ENCODE measurements around the gene NME2. TPM values are rescaled to one million over a fixed set of nuclear protein-coding genes. Genes with fewer than 3 reads are reported as not detected.

The NME2 gene
- total and polyA plus RNA-seq, 10 of the 15 experiments (the other 5 are each of a cell fraction or from before 2014, with no cell fraction given): 497 to 1,030 (median 786) TPM

- no peak for TF ChIP-seq RAD21 (IDR thresholded peaks at IDR 0.05; ENCODE audit: insufficient read depth, low read depth, low read length)
- TF ChIP-seq, protein P1, sequence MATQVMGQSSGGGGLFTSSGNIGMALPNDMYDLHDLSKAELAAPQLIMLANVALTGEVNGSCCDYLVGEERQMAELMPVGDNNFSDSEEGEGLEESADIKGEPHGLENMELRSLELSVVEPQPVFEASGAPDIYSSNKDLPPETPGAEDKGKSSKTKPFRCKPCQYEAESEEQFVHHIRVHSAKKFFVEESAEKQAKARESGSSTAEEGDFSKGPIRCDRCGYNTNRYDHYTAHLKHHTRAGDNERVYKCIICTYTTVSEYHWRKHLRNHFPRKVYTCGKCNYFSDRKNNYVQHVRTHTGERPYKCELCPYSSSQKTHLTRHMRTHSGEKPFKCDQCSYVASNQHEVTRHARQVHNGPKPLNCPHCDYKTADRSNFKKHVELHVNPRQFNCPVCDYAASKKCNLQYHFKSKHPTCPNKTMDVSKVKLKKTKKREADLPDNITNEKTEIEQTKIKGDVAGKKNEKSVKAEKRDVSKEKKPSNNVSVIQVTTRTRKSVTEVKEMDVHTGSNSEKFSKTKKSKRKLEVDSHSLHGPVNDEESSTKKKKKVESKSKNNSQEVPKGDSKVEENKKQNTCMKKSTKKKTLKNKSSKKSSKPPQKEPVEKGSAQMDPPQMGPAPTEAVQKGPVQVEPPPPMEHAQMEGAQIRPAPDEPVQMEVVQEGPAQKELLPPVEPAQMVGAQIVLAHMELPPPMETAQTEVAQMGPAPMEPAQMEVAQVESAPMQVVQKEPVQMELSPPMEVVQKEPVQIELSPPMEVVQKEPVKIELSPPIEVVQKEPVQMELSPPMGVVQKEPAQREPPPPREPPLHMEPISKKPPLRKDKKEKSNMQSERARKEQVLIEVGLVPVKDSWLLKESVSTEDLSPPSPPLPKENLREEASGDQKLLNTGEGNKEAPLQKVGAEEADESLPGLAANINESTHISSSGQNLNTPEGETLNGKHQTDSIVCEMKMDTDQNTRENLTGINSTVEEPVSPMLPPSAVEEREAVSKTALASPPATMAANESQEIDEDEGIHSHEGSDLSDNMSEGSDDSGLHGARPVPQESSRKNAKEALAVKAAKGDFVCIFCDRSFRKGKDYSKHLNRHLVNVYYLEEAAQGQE (IDR thresholded peaks at IDR 0.05; ENCODE audit: low read depth, low read length): no peak
- TF ChIP-seq PAX8 (IDR thresholded peaks at IDR 0.05): no peak
- TF ChIP-seq RAD51 (IDR thresholded peaks at IDR 0.05): peak; percentile 96
- peak; percentile 90 for TF ChIP-seq RELB (IDR thresholded peaks at IDR 0.05; ENCODE audit: low read depth)
- TF ChIP-seq NFYB (IDR thresholded peaks at IDR 0.05; ENCODE audit: insufficient read depth, low read depth, low read length): no peak
- no peak for TF ChIP-seq ZBTB33 (IDR thresholded peaks at IDR 0.05)
- peak; percentile 54 for TF ChIP-seq MXI1 (IDR thresholded peaks at IDR 0.05; ENCODE audit: low read depth, low read length)
- TF ChIP-seq RBBP5 (conservative IDR thresholded peaks at IDR 0.05): no peak
- no peak for TF ChIP-seq BRCA1 (IDR thresholded peaks at IDR 0.05; ENCODE audit: low read depth, low read length)
- no peak for TF ChIP-seq ASH2L (IDR thresholded peaks at IDR 0.05; ENCODE audit: borderline replicate concordance, low read depth)
- no peak for TF ChIP-seq NR2F1 (conservative IDR thresholded peaks at IDR 0.05)
- TF ChIP-seq MTA3 (IDR thresholded peaks at IDR 0.05; ENCODE audit: borderline replicate concordance, low read length): peak; percentile 19; the same call in 1 of the 2 replicates
- no peak for TF ChIP-seq CBFB (IDR thresholded peaks at IDR 0.05; ENCODE audit: low read depth)
- TF ChIP-seq BMI1 (IDR thresholded peaks at IDR 0.05; ENCODE audit: borderline replicate concordance): no peak
- TF ChIP-seq KLF5 (IDR thresholded peaks at IDR 0.05; ENCODE audit: partially characterized antibody): no peak
- no peak for TF ChIP-seq GATAD2B (conservative IDR thresholded peaks at IDR 0.05; ENCODE audit: low read depth)
- TF ChIP-seq ATF7 (IDR thresholded peaks at IDR 0.05; ENCODE audit: low read depth): peak; percentile 89
- TF ChIP-seq SMAD5 (IDR thresholded peaks at IDR 0.05; ENCODE audit: low read depth): 0 out of 2 replicates have a peak, but pooled peaks have one; percentile 32
- no peak for TF ChIP-seq NR2C2 (IDR thresholded peaks at IDR 0.05; ENCODE audit: borderline replicate concordance, control insufficient read depth, insufficient read length, low read depth)
- TF ChIP-seq, protein P2, sequence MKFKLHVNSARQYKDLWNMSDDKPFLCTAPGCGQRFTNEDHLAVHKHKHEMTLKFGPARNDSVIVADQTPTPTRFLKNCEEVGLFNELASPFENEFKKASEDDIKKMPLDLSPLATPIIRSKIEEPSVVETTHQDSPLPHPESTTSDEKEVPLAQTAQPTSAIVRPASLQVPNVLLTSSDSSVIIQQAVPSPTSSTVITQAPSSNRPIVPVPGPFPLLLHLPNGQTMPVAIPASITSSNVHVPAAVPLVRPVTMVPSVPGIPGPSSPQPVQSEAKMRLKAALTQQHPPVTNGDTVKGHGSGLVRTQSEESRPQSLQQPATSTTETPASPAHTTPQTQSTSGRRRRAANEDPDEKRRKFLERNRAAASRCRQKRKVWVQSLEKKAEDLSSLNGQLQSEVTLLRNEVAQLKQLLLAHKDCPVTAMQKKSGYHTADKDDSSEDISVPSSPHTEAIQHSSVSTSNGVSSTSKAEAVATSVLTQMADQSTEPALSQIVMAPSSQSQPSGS (IDR thresholded peaks at IDR 0.05; ENCODE audit: low read length): peak; percentile 76; the same call in 1 of the 2 replicates
- TF ChIP-seq EP300 (IDR thresholded peaks at IDR 0.05; ENCODE audit: borderline replicate concordance in 1 of 2, control insufficient read depth in 1 of 2, low read depth in 2 of 2, low read length in 2 of 2): peak; percentile 42 to 63; a peak in 1 of 4 replicates
These were observed 44.4 kb upstream of the NME2 start (continued) for GRCh38 chr17:51121620-51122472.

Measured in GM12878 (cell line).